Fibroblast of pulmonary artery (primary cell): ENCODE results near the gene INTS4.
"Not testable (repeated sequence)": the region's sequence is repeated elsewhere in the genome, so short reads cannot be mapped to it uniquely, and the experiment has no call there.

ENCODE experiments used
- DNase-seq: peaks from one replicate; pipeline ENCODE4 v3.0.0-alpha.2; 2010; ENCODE audit warnings: low read depth
- H3K4me3 ChIP-seq: replicated peaks from 2 replicates; pipeline ENCODE4 v1.5.1; 2011; ENCODE audit warnings: low read depth, mild to moderate bottlenecking, control low read depth, low read length, moderate library complexity
- CTCF ChIP-seq: IDR thresholded peaks from 2 replicates; pipeline ENCODE4 v1.5.1; 2011; ENCODE audit warnings: mild to moderate bottlenecking, control low read depth, low read length, inconsistent platforms; ENCODE audit errors: missing control alignments

The INTS4 gene

GRCh38 chr11:77886401-77886800 is 108.1 kb downstream of the INTS4 start:
- no peak for DNase-seq
- TF ChIP-seq CTCF, result no peak

GRCh38 chr11:77884829-77885190 is 109.7 kb downstream of the INTS4 start:
- no peak for DNase-seq
- no peak for TF ChIP-seq CTCF
- no peak overlapping the region for H3K4me3 ChIP-seq

More at GRCh38 chr11:77886401-77886800, 108.1 kb downstream of the INTS4 start:
- H3K4me3 ChIP-seq, result no peak overlapping the region

- DNase-seq, result peak; percentile 64
- no peak overlapping the region for H3K4me3 ChIP-seq
- TF ChIP-seq CTCF, result no peak
Observed at GRCh38 chr11:77884186-77884828, 110.2 kb downstream of the INTS4 start.

- TF ChIP-seq CTCF, result no peak
- no peak overlapping the region for H3K4me3 ChIP-seq
- no peak for DNase-seq
Observed at GRCh38 chr11:77883775-77884174, 110.7 kb downstream of the INTS4 start.

- no peak overlapping the region for H3K4me3 ChIP-seq
- no peak for DNase-seq
- no peak for TF ChIP-seq CTCF
Observed at GRCh38 chr11:77882396-77882795, 112.1 kb downstream of the INTS4 start.

GRCh38 chr11:77879218-77879617 is 115.2 kb downstream of the INTS4 start:
- peak; percentile 52 for DNase-seq
- no peak for TF ChIP-seq CTCF
- H3K4me3 ChIP-seq, result no peak overlapping the region

- not testable (repeated sequence) for H3K4me3 ChIP-seq
- peak; percentile 87 for DNase-seq
Observed at GRCh38 chr11:77878247-77878646, 116.2 kb downstream of the INTS4 start.
